Measurements from ENCODE around the gene PRPF39.
"Not testable (repeated sequence)": the region's sequence is repeated elsewhere in the genome, so short reads cannot be mapped to it uniquely, and the experiment has no call there.

PRPF39 gene

DNA sequence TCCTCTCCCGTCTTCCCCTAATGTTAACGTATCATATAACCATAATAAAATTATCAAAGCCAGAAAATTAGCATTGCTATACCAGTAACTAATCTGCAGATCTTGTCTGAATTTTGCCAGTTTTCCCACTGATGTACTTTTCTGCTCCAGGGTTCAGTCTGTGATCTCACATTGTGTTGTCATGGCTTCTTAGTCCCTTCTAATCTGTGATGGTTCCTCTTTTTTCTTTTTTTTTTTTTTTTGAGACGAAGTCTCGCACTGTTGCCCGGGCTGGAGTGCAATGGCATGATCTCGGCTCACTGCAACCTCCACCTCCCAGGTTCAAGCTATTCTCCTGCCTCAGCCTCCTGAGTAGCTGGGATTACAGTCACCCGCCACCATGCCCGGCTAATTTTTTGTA lies 58.2 kb downstream of the PRPF39 start:
- not testable (repeated sequence) for DNase-seq

DNA sequence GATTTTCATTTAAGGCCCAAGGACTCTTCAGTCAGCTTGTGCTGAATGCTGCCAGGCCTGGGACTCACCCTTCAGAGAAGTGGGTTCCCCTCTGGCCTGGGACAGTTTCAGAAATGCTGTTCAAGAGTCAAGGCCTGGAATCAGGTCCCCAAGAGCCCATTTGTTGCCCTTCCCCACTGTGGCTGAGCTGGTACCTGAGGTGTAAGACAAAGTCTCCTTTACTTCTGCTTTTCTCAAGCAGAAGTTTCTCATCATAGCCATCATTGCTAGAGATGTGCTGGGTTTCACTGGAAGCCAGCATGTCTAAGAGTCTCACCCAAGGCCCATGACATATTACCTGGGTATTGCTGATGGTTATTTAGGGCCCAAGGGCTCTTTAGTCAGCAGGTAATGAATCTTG lies 60.7 kb downstream of the PRPF39 start:
- no peak for DNase-seq

GRCh38 chr14:45145214-45145613 lies 61.3 kb downstream of the PRPF39 start:
- DNase-seq: no peak

GRCh38 chr14:45149602-45150001 lies 65.7 kb downstream of the PRPF39 start:
- DNase-seq: no peak

GRCh38 chr14:45150386-45150890 lies 66.5 kb downstream of the PRPF39 start:
- no peak for DNase-seq

GRCh38 chr14:45156067-45156466 lies 72.2 kb downstream of the PRPF39 start:
- DNase-seq: no peak
